ENCODE results near the gene CYB561D2. TPM values are rescaled to one million over a fixed set of nuclear protein-coding genes. Genes with fewer than 3 reads are reported as not detected.

Gene CYB561D2
- total and polyA plus RNA-seq, 9 of the 15 experiments (the other 6 are each of a cell fraction or from before 2014, with no cell fraction given) = 4.2 to 16.6 (median 9.4) TPM

- Histone ChIP-seq H3K36me3 (ENCODE audit: control insufficient read depth, insufficient read depth, low read length) (no peaks in the 10 kb centered on the region), H3K79me2 (ENCODE audit: control insufficient read depth, insufficient read depth, low read length) (no peaks in the 10 kb centered on the region), H3K4me3 (no peak overlapping the region), H3K4me1 (replicated peaks in 1 of 2; ENCODE audit: control insufficient read depth in 2 of 2, insufficient read depth in 2 of 2, low read length in 2 of 2) (peaks cover 13 to 41% of the 10 kb centered on the region in 2 experiments; a peak in 4 of 5 replicates), H3K9me1 (ENCODE audit: control insufficient read depth, insufficient read depth, low read length) (no peaks in the 10 kb centered on the region), H3K9me3 (replicated peaks; ENCODE audit: control insufficient read depth, insufficient read depth, low read depth, low read length) (no peaks in the 10 kb centered on the region), H3K9ac (ENCODE audit: insufficient read depth in 1 of 2, low read depth in 2 of 2, low read length in 2 of 2) (no peak overlapping the region), H2AFZ (ENCODE audit: low read depth, low read length) (no peak overlapping the region), H4K20me1 (replicated peaks; ENCODE audit: control insufficient read depth, insufficient read depth, low read length) (no peaks in the 10 kb centered on the region), H3K27me3 (ENCODE audit: control insufficient read depth in 2 of 2, insufficient read depth in 2 of 2, low read length in 2 of 2) (no peaks in the 10 kb centered on the region), H3K27ac (ENCODE audit: extremely low read depth, low read depth, low read length) (no peak overlapping the region), H3K4me2 (ENCODE audit: insufficient read depth, low read length) (no peak overlapping the region)
- DNase-seq (ENCODE audit: extremely low read depth in 1 of 4, low spot score in 3 of 4) (no peak), ATAC-seq (no peak), FAIRE-seq (no peak)
- POLR2A ChIA-PET = interaction anchor here (0.7 kb wide), 1 partner anchor 209 kb away, joined by 3 read pairs; no protein-coding TSS in a partner anchor
- intact Hi-C loops (cut with micrococcal nuclease) (loop anchor here (5.0 kb wide), 1 partner anchor 169 kb away; no protein-coding TSS in a partner anchor), in situ Hi-C loops (cut with MboI) (no loop called here)
- TF ChIP-seq E2F6 (IDR thresholded peaks at IDR 0.05; ENCODE audit: borderline replicate concordance in 1 of 2, extremely low read depth in 1 of 2, insufficient read depth in 1 of 2, insufficient read length in 1 of 2, low read depth in 1 of 2, low read length in 1 of 2, poor library complexity in 1 of 2, severe bottlenecking in 1 of 2) (no peak), ETV1 (tag; conservative IDR thresholded peaks at IDR 0.05; ENCODE audit: low read depth) (no peak), TAF7 (tag; IDR thresholded peaks at IDR 0.05) (no peak), CUX1 (CRISPR knock-in tag; IDR thresholded peaks at IDR 0.05) (no peak), CREBBP (IDR thresholded peaks at IDR 0.05; ENCODE audit: low read depth, low read length) (no peak), NCOA4 (IDR thresholded peaks at IDR 0.05; ENCODE audit: partially characterized antibody) (no peak), PTBP1 (IDR thresholded peaks at IDR 0.05; ENCODE audit: low read depth, low read length) (no peak), ZFPM2 (CRISPR knock-in tag; IDR thresholded peaks at IDR 0.05) (no peak), PHB (CRISPR knock-in tag; IDR thresholded peaks at IDR 0.05) (no peak), CHD4 (IDR thresholded peaks at IDR 0.05; ENCODE audit: insufficient read depth, insufficient replicate concordance, low read depth, low read length, poor library complexity, severe bottlenecking) (no peak), ZBTB1 (CRISPR knock-in tag; IDR thresholded peaks at IDR 0.05; ENCODE audit: borderline replicate concordance, low read depth) (no peak), EZH2 (IDR thresholded peaks at IDR 0.05; ENCODE audit: borderline replicate concordance, low read depth, low read length) (no peak), SOX6 (IDR thresholded peaks at IDR 0.05) (no peak)
- 8% methylated on average over 4 of the region's 12 CpGs for WGBS (ENCODE audit: insufficient coverage, low coverage, missing lambda C conversion rate)
- BruUV-seq (replicated peaks) = no TSS peak
- CTCF ChIA-PET (ENCODE audit: low intra/inter-chr PET ratio) = no interaction called here
Observed at GRCh38 chr3:50373146-50374051, 22.7 kb downstream of the CYB561D2 start.
